Stimulated activated CD4-positive, alpha-beta T cell treated with anti-CD3 and anti-CD28 coated beads, Interleukin-1b, Interleukin-23, amount 100 ng/mL, for 24 hours (primary cell): ENCODE data around the gene VSTM5.
"Not testable (repeated sequence)": the region's sequence is repeated elsewhere in the genome, so short reads cannot be mapped to it uniquely, and the experiment has no call there.

Experiments
- DNase-seq, 4 experiments: peaks; one replicate each; pipeline ENCODE4 v3.0.0-alpha.2; 2020; ENCODE audit warnings: low read depth in 4 of 4, low spot score in 1 of 4

Gene VSTM5, protein sequence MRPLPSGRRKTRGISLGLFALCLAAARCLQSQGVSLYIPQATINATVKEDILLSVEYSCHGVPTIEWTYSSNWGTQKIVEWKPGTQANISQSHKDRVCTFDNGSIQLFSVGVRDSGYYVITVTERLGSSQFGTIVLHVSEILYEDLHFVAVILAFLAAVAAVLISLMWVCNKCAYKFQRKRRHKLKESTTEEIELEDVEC

DNA sequence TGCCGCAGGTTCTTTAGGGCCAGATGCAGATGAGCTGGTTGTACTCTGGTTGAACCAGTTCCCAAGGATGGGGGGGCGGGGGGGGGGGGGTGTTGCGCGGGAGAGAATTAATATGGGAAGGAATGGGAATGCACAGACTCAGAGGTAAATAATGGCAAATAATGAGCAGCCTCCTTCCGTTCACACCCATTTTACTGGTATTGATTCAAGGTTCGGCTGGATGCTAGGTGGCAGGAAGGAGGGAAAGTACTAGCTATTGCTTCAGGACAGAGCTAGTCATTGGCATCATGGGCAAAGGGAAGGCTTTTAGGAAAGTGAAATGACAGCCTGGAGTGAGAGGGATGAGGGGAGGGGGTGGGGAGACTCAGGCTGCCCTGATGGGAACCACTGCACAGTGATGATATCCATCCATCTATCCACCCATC is at the start of gene VSTM5:
TSS of gene VSTM5 (minus strand) at position 25 of the 425 bp plus-strand sequence. CDS start 116 bp downstream, outside the sequence.
- no peak for DNase-seq

DNA sequence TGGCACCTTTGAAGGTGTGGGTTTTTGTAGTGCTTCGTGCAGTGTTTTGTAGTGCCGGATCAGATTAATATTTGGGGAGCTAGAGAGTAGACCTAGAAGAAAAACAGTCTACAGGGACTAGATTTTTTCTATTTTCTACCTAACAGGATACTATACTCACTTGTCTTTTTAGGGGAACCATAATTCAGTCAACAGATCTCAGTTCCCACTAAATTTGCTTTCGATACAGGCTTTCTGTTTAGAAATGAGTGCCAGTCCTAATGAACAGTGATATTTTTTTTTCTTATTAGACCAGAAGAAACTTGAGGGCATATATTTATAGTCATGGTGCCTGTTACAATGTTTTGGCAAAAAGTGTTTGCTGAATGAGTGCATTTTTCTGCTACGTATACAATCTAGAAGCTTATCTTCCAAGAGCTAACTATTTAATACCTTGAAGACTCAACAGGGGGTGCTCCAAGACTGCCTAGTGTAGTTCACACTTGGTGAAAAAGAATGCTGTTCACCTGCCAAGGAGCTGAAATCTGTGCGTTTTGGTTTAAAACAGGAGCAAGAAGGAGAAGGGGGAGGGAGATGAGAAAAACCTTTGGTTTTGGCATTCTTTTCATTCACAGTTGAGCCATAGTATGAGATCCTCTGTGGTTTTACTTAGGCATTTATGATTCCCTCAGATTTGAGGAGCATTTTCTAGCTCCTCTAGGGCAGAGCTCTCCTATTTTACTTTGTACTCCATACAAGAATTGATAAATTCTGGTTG is 44.9 kb upstream of the VSTM5 start:
- DNase-seq = no peak

DNA sequence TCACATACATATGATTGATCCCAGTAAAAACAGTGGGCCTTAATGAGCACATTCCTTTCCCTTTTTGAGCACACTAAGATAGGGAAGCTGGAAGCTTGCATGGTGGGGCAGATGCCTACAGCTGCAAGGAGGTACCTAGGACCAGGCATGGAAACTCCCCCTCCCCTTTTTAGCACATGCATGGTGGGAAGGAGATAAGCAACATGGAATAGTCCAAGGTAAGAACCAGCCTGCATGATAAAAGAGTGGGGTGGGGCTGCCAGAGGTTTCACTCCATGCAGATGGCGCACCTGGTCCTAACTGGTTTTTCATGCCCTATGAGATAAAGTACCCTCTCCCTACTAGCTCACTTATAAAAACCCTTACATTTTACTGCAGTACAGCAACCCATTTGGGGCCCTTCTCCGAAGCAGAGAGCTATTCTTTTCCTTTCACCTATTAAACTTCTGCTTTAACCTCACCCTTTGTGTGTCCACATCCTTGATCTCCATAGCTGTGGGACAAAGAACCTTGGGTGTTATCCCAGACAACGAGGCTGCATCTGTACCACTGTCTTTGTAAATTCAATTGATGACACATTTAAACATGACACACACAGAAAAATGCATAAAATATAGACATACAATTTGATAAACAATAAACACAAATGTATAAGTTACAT is 40.1 kb upstream of the VSTM5 start:
- no peak for DNase-seq

- DNase-seq = no peak
Measured at GRCh38 chr11:93887111-93887510, 36.7 kb upstream of the VSTM5 start.

DNA sequence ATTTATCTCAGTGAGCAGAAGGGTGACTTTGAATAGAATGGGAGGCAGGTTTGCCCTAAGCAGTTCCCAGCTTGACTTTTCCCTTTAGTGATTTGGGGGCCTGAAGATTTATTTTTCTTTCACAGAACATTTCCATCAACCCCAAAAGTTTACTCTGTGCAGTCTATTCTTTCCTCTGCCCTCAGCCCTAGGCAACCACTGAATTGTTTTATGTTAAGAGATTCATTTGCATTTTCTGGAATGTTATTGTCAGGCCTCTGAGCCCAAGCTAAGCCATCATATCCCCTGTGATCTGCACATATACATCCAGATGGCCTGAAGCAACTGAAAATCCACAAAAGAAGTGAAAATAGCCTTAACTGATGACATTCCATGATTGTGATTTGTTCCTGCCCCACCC is 28.7 kb upstream of the VSTM5 start:
- DNase-seq = not testable (repeated sequence)

- DNase-seq = no peak
Measured at GRCh38 chr11:93875637-93876036, 25.2 kb upstream of the VSTM5 start.

DNA sequence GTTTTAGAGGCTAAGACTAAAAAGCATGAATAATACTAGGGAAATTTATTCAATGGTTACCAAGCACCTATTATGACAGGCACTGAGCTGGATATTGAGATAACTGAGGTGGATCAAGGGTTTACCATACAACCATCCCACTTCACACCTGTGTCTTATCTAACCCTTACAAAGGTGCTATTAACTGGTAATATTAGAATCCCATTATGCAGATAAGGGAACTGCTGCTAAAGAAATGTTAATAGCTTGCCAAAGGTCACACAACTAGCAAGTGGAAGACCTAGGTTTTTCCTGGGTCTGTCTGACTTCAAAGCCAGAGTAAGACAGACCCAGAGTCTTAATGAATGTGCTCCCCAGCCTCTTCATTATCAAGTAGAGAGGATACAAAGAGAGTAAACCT is 21.1 kb upstream of the VSTM5 start:
- DNase-seq = no peak

GRCh38 chr11:93870616-93871015 is 20.2 kb upstream of the VSTM5 start:
- no peak for DNase-seq

DNA sequence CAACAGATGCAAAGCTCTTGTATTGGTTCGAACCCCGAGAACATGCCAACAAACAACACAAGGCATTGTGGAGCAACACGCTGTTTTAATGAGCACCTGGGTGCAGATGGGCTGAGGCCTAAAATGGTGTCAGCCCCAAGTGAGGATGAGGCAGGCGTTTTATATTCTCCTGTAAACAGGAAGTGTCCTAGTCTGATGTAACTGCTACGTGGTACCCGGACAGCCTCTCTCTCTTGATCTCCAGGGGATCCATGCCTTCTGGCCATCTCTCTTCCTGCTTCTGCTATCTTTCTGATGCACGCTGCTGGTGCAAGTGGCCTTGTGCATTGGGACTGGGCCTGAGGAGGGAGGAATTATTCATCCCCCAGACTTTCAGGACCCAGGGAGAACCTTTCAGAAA is 19.4 kb upstream of the VSTM5 start:
- DNase-seq = no peak

DNA sequence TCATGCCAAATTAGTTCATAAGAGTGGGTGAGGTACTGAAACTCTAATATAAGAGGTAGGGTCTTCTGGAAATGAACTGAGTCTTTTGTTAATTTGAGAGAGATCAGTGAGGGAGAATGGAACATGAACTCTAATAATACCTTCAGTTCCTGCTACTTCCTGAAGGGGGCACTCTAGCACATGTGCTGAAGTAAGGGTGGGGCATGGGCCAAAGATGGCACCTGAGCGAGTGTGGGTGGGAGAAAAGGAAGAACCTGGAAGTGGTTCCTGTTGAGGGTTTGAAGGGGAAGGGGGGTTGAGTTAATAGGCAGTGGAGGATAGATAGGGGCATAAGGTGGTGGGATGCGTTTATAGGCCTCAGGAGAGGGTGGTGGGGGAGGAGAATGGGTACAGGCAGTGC is 18.0 kb upstream of the VSTM5 start:
- DNase-seq = not testable (repeated sequence)

GRCh38 chr11:93861808-93862207 is 11.4 kb upstream of the VSTM5 start:
- no peak for DNase-seq

DNA sequence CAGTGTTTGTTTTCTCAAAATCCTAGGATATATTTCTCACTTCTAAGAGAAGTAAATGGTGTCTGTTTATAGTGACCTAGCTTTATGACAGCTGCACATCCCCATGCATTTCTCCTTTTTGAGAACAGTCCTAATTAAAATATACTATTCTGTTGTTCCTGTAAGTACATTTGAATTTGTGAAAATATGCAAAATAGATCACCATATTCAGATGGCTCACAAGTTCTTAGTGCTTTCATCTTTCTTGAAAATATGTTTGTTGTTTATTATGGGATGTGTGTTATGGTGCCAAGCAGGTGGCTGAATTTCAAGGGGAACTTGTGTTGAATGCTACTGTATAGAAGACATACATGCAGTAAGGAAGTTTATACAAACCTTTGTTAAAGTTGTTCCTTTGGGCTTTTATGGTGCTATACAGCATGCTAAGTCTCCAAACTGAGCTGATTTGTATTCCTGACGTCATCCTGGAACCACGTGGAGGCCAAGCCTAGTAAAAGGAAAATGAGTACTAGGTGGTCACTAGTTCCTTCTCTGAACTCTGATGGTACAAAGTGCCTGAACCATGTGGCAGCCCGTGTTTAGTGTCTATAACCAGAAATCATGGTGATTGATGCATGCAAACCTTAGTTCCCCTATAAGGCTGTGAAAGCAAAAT is 7.8 kb upstream of the VSTM5 start:
- DNase-seq = no peak

- no peak for DNase-seq
Measured at GRCh38 chr11:93857413-93858120, 7.1 kb upstream of the VSTM5 start.

DNA sequence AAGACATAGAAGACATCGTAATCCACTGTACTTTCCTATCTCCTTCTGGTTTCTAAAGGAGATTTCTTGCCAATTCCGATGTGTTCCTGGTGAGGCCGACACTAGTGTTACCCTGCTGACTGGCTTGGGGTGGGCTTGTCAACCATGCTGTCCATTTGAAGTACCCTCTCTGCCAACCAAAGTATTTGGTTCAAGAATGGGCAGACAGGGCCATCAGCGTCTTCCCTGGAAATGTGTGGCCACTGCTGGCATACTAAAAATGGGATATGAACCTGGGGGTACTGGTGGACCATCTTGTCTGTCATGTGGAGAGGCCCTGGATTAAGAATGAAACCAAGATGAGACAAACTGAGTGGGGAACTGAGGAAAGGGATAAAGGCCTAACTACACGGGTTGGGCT is 1.8 kb upstream of the VSTM5 start:
- DNase-seq = no peak

DNA sequence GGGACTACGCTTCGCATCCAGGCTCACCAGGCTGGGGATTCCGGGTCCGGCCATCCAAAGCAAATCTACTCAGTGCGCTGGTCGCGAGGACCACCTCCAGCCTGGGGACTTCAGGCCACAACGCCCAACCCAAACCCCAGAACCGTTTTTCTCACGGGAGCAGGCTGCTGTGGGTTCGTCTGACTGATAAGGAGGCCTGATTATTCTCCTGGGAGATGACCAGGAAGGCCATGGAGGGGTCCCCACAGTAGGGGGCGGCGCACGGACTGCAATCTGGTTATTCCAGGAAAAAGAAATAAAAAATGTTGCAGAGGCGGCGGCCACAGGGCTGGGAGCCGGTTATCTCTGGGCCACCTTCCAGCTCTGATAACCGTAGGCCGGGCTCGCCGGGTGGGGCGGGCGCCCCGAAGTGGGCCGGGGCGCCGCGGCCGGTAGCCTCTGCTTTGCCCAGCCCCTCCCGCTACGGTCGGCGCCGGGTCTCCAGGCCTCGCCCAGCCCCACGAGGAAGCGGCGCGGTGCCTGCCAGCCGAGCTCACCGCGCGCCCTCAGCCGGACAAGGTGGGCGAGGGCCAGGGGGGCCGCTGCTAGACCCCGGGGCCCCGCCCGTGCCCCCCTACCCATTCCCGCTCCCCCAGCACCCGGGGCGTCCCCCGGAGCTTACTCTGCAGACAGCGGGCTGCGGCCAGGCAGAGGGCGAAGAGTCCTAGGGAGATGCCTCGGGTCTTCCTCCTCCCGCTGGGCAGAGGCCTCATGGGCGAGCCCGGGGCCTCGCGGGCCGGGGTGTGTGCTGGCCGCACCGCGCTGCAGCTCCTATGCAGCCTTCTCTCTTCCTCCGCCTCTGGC is 446 bp downstream of the VSTM5 start:
- DNase-seq = no peak

- no peak for DNase-seq
Measured at GRCh38 chr11:93849201-93849600, 1.2 kb downstream of the VSTM5 start.

DNA sequence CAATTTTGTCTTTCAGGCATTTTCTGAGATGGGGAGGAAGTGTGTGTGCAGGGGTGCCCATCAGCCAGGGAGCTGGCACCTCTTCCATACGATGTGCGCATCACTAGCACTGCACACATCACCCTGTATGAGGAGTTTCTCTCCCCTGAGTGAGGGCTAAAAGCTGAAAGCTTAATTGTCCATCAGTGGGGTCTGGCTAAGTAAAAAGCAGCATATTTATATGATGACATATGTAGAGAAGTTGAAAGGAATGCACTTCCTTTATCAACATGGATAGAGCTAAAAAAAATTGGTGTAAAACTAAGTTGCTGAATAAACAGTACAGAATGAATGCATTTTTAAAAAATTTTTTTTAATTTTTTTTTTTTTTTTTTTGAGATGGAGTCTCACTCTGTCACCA is 4.0 kb downstream of the VSTM5 start:
- DNase-seq = no peak

- DNase-seq = no peak
Measured at GRCh38 chr11:93845181-93846092, 5.0 kb downstream of the VSTM5 start.

- DNase-seq = no peak
Measured at GRCh38 chr11:93844568-93844967, 5.8 kb downstream of the VSTM5 start.
